ENCODE measurements around the gene HYPK.
A peak's percentile ranks its signal among the peaks of the same experiment; 100 is the strongest.

The HYPK gene

DNA sequence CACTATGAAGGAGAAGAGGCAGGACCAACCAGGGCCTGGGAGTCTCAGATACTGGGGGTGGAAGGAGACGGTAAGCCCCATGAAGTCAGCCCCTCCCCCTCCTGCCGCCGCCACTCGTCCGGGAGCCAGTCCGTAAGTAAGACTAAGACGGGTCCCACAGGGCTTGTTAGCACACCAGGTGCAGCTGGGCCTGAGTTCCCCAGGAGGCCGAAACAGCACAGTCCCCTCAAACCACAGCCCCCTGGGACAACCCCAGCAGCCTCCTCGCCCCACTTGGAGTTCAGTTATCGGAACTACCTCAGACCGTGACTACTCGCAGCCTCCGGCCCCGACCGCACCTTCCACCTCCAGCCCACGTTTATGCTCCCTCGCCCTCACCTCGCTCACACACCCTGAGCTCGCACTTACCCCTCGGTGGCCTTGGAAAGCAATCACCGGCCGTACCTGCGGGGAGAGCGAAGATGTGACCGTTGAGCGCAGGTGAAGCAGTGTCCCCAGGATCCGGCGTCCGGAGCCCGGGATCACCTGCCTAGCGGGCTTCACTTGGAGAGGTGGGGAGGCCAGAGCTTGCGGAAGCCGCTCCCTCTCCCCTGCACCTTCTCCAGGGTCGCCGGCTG lies 24.2 kb upstream of the HYPK start:
- Histone ChIP-seq H3K36me3 (peaks cover 7 to 31% (median 27%) of the 10 kb centered on the region in 3 donors), H3K27ac (peak overlapping the region; percentile 88 to 89), H3K9me3 (no peaks in the 10 kb centered on the region), H3K4me3 (peak overlapping the region; percentile 54 to 68), H3K27me3 (no peaks in the 10 kb centered on the region), H3K4me1 (peaks cover 0 to 22% (median 13%) of the 10 kb centered on the region in 4 donors)
- TF ChIP-seq, protein P1, sequence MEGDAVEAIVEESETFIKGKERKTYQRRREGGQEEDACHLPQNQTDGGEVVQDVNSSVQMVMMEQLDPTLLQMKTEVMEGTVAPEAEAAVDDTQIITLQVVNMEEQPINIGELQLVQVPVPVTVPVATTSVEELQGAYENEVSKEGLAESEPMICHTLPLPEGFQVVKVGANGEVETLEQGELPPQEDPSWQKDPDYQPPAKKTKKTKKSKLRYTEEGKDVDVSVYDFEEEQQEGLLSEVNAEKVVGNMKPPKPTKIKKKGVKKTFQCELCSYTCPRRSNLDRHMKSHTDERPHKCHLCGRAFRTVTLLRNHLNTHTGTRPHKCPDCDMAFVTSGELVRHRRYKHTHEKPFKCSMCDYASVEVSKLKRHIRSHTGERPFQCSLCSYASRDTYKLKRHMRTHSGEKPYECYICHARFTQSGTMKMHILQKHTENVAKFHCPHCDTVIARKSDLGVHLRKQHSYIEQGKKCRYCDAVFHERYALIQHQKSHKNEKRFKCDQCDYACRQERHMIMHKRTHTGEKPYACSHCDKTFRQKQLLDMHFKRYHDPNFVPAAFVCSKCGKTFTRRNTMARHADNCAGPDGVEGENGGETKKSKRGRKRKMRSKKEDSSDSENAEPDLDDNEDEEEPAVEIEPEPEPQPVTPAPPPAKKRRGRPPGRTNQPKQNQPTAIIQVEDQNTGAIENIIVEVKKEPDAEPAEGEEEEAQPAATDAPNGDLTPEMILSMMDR (IDR thresholded peaks at IDR 0.05) = no peak
- intact Hi-C loops (cut with DNase I; ENCODE audit: low total_unique reads) = loop anchor here (10.0 kb wide), 1 partner anchor 261 kb away; the partner anchor contains the start of gene MAP1A
- peak in 1 of 2 donors; percentile 70 for DNase-seq

DNA sequence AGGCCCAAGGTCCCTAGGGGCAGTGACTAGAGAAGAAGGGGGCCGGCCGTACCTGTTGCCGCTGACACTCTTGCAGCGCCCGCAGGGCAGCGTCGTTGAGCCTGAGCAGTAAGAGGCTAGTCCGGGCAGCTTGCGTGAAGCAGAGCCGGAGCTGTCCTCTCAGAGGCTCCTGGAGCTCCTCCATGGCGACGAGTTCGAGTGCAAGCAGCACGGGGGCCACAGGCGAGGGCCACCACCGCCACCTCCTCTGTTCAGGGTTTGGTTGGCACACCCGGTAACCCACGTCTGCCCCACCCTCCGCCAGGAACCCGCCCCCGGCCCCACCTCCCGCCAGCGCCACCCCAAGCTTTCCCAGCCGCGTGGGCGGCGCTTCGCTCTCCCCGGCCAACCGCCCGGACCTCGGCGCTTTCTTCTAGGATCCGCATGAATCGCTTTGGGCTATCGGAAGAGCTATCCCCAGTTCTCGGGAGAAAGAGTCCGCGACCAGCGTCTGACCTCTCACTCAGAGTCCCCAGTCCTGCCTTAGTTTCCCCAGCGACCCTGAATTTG lies 23.6 kb upstream of the HYPK start, which contains the start of gene ELL3:
ELL3 (minus strand) TSS at position 249 of the 549 bp plus-strand sequence; CDS start at position 184, 65 bp downstream.
- DNase-seq = peak; percentile 78 to 91
- Histone ChIP-seq H3K4me1 (peaks cover 0 to 22% (median 13%) of the 10 kb centered on the region in 4 donors), H3K4me3 (peak within 1 kb of the TSS; percentile 54 to 68), H3K27me3 (no peaks in the 10 kb centered on the region), H3K27ac (peak within 1 kb of the TSS; percentile 88 to 89), H3K36me3 (peaks cover 1 to 25% (median 21%) of the 10 kb centered on the region in 3 donors), H3K9me3 (no peaks in the 10 kb centered on the region)
- TF ChIP-seq, protein P1 (IDR thresholded peaks at IDR 0.05) = no peak
- intact Hi-C loops (cut with DNase I; ENCODE audit: low total_unique reads) = loop anchor here (10.0 kb wide), 1 partner anchor 262 kb away; the partner anchor contains the start of gene MAP1A

DNA sequence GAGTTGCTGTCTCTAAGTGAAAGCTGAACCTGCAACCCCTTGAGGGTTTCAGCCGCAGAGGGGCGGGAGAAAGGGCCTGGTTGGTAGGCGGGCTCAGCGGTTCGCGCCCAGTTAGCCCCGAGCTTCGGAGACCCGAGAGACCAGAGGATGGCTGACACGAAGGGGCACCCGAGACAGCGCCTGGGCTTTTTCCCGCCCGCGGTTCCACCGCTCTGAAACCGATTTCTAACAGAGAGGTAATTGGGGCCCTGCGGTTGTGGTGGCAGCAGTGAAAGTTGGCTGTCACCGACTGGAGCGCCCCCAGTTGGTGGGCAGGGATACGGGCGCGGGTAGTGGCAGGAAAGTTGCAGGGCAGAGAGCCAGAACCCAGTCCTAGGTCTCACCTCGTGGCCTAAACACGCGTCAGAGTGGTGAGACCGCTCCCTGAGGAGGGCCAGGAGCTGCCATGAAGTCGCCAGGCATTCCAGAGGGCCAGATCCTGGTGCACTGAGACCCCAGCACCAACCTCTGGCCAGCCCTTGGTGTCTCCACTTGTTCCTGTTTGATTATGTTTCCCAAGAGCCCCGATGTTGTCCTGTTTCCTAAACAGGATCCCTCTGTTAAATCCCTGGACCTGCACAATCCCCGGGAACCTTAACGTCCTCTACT lies 23.0 kb upstream of the HYPK start:
- peak; percentile 77 to 92 for DNase-seq
- Histone ChIP-seq H3K36me3 (peaks cover 0 to 19% (median 16%) of the 10 kb centered on the region in 3 donors), H3K27me3 (no peaks in the 10 kb centered on the region), H3K4me3 (peak overlapping the region; percentile 54 to 68), H3K9me3 (no peaks in the 10 kb centered on the region), H3K27ac (peak overlapping the region; percentile 88 to 89), H3K4me1 (peaks cover 0 to 22% (median 13%) of the 10 kb centered on the region in 4 donors)
- intact Hi-C loops (cut with DNase I; ENCODE audit: low total_unique reads) = loop anchor here (10.0 kb wide), 1 partner anchor 263 kb away; the partner anchor contains the start of gene MAP1A
- TF ChIP-seq, protein P1 (IDR thresholded peaks at IDR 0.05) = peak; percentile 75 to 80

DNA sequence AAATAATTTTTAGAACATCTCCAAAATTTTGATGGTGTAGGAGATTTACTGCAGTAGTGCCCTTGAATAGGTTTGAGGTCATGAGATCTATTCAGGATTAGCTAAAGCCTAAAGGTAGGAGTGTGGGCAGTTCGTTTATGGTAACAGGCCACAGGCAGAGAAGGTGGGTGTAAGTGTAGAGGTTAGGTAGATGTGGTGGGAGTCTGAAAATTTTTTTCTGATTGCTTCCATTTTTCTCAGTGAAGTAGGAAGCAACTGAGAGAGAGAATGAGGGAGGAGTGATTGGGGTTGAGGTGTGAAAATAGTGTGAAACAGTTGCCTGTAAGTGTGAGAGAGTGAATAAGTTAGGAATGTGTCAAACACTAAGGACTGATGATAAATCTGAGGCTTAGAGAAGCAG lies 21.4 kb upstream of the HYPK start:
- H3K4me3 ChIP-seq = no peak overlapping the region
- intact Hi-C loops (cut with DNase I; ENCODE audit: low total_unique reads) = loop anchor here (10.0 kb wide), 1 partner anchor 264 kb away; the partner anchor contains the start of gene MAP1A
- TF ChIP-seq, protein P1 (IDR thresholded peaks at IDR 0.05) = no peak
- DNase-seq = no peak
- H3K27me3 ChIP-seq = no peaks in the 10 kb centered on the region
- H3K36me3 ChIP-seq = peaks cover 0 to 3% (median under 1%) of the 10 kb centered on the region in 3 donors
- H3K27ac ChIP-seq = no peak overlapping the region
- H3K9me3 ChIP-seq = no peaks in the 10 kb centered on the region
- peaks cover 0 to 22% (median 13%) of the 10 kb centered on the region in 4 donors for H3K4me1 ChIP-seq

DNA sequence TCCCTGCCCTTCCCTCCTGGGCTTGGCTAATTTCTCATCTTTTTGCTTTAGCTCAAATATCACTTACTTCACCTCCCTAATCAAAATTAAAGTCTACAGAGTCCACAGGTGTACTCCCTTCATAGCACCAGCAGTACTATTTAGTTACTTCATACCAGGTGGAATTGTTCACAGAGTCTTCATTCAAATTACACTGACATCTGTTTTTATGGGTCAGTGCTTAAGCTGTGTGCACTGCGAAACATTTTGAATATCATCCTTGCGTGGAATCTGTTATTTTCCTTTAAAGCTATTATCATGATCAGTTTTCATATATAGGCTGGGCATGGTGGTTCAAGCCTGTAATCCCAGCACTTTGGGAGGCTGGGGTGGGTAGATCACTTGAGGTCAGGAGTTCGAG lies 11.0 kb upstream of the HYPK start:
- no peak overlapping the region for H3K4me3 ChIP-seq
- H3K36me3 ChIP-seq = peaks cover 0 to 9% (median 9%) of the 10 kb centered on the region in 3 donors
- H3K4me1 ChIP-seq = peaks cover 0 to 16% (median 14%) of the 10 kb centered on the region in 4 donors
- no peaks in the 10 kb centered on the region for H3K27me3 ChIP-seq
- no peak overlapping the region for H3K27ac ChIP-seq
- TF ChIP-seq, protein P1 (IDR thresholded peaks at IDR 0.05) = no peak
- no peak for DNase-seq
- intact Hi-C loops (cut with DNase I; ENCODE audit: low total_unique reads) = no loop called here
- no peaks in the 10 kb centered on the region for H3K9me3 ChIP-seq

Data from tibial artery (tissue), 4 donors.